CD14-positive monocyte (primary cell): ENCODE data around the gene SEC16A. TPM values are rescaled to one million over a fixed set of nuclear protein-coding genes. Genes with fewer than 3 reads are reported as not detected.

Source experiments
- DNase-seq, 3 donors: peaks; one replicate each; pipeline ENCODE4 v3.0.0-alpha.2; 2011 to 2022
- H2AFZ ChIP-seq: 2 replicates; pipeline ENCODE4 v1.6.0; 2012; ENCODE audit warnings: mild to moderate bottlenecking, low read depth, low read length, inconsistent platforms; ENCODE audit not compliant: insufficient read depth, poor library complexity, severe bottlenecking
- H3K27ac ChIP-seq, 2 donors: 1 replicate in 1 of 2; 2 replicates in 1 of 2; pipeline ENCODE4 v1.5.1; 2012 to 2013; ENCODE audit warnings: low read length in 2 of 2, control low read depth in 1 of 2, inconsistent platforms in 1 of 2, low read depth in 1 of 2, mild to moderate bottlenecking in 1 of 2
- H3K27me3 ChIP-seq, 2 donors: one replicate each; pipeline versions ENCODE4 v1.6.0 to v1.6.1; 2011 to 2013; ENCODE audit warnings: low read length in 2 of 2; ENCODE audit not compliant: control insufficient read depth in 2 of 2, insufficient read depth in 2 of 2
- H3K36me3 ChIP-seq, 2 donors: replicated peaks in 1 of 2; 1 replicate in 1 of 2; 2 replicates in 1 of 2; pipeline versions ENCODE4 v1.5.1 to v1.6.1; 2012 to 2013; ENCODE audit warnings: low read length in 2 of 2, control low read depth in 1 of 2, inconsistent platforms in 1 of 2, mild to moderate bottlenecking in 1 of 2; ENCODE audit not compliant: insufficient read depth in 2 of 2, control insufficient read depth in 1 of 2
- H3K4me1 ChIP-seq, 2 donors: 1 replicate in 1 of 2; 2 replicates in 1 of 2; pipeline versions ENCODE4 v1.5.1 to v1.6.1; 2012 to 2013; ENCODE audit warnings: low read length in 2 of 2, control low read depth in 1 of 2, inconsistent platforms in 1 of 2, mild to moderate bottlenecking in 1 of 2, moderate library complexity in 1 of 2; ENCODE audit not compliant: insufficient read depth in 2 of 2, control insufficient read depth in 1 of 2
- H3K4me2 ChIP-seq: replicated peaks from 2 replicates; pipeline ENCODE3; 2012; ENCODE audit warnings: low read length, moderate library complexity, mild to moderate bottlenecking; ENCODE audit not compliant: poor library complexity, severe bottlenecking; ENCODE audit errors: extremely low read depth
- H3K4me3 ChIP-seq, 3 experiments: fragments of 200-600 bp in 1 of 3; sonication (generic) in 1 of 3; replicated peaks in 1 of 3; 1 replicate in 2 of 3; 2 replicates in 1 of 3; pipeline ENCODE4 v1.5.1; 2011 to 2013; ENCODE audit warnings: low read length in 3 of 3, mild to moderate bottlenecking in 3 of 3, control low read depth in 2 of 3, low read depth in 2 of 3, inconsistent platforms in 1 of 3, moderate library complexity in 1 of 3
- H3K79me2 ChIP-seq: 2 replicates; pipeline ENCODE4 v1.6.0; 2012; ENCODE audit warnings: mild to moderate bottlenecking, control low read depth, inconsistent platforms, low read length, moderate library complexity; ENCODE audit not compliant: insufficient read depth
- H3K9ac ChIP-seq: 2 replicates; pipeline ENCODE4 v1.6.0; 2017; ENCODE audit warnings: low read length, mild to moderate bottlenecking; ENCODE audit not compliant: insufficient read depth, poor library complexity, severe bottlenecking
- H3K9me3 ChIP-seq, 2 donors: replicated peaks in 1 of 2; 1 replicate in 1 of 2; 2 replicates in 1 of 2; pipeline versions ENCODE4 v1.5.1 to v1.6.1; 2012 to 2013; ENCODE audit warnings: low read length in 2 of 2, control low read depth in 1 of 2; ENCODE audit not compliant: control insufficient read depth in 1 of 2, insufficient read depth in 1 of 2
- H4K20me1 ChIP-seq: 2 replicates; pipeline ENCODE4 v1.6.0; 2012; ENCODE audit warnings: mild to moderate bottlenecking, low read length, control low read depth, moderate library complexity; ENCODE audit not compliant: insufficient read depth
- H3K27ac Mint-ChIP-seq, 7 donors: one replicate each; pipeline ENCODE4 v1.8.0; 2020; ENCODE audit warnings: mild to moderate bottlenecking in 7 of 7, mixed read lengths in 7 of 7, moderate library complexity in 6 of 7, inconsistent platforms in 2 of 7
- H3K27me3 Mint-ChIP-seq, 3 donors: one replicate each; pipeline ENCODE4 v1.8.0; 2021 to 2022; ENCODE audit warnings: low read depth in 3 of 3, mild to moderate bottlenecking in 3 of 3, mixed read lengths in 3 of 3, moderate library complexity in 3 of 3, inconsistent platforms in 1 of 3
- H3K36me3 Mint-ChIP-seq, 2 donors: one replicate each; pipeline ENCODE4 v1.8.0; 2020; ENCODE audit warnings: mixed read lengths in 2 of 2, inconsistent platforms in 1 of 2, mild to moderate bottlenecking in 1 of 2
- H3K4me1 Mint-ChIP-seq: one replicate; pipeline ENCODE4 v1.8.0; 2020; ENCODE audit warnings: mild to moderate bottlenecking, mixed read lengths
- H3K4me3 Mint-ChIP-seq, 2 donors: one replicate each; pipeline ENCODE4 v1.8.0; 2020; ENCODE audit warnings: mild to moderate bottlenecking in 2 of 2, mixed read lengths in 2 of 2, moderate library complexity in 1 of 2
- H3K9me3 Mint-ChIP-seq, 7 donors: one replicate each; pipeline ENCODE4 v1.8.0; 2020 to 2022; ENCODE audit warnings: mixed read lengths in 7 of 7, mild to moderate bottlenecking in 6 of 7, moderate library complexity in 6 of 7, inconsistent platforms in 2 of 7
- WGBS: methylation state at CpG from one replicate; pipeline ENCODE4 v1.1.5; 2013; ENCODE audit warnings: missing lambda C conversion rate; ENCODE audit not compliant: insufficient coverage; 5-methylcytosine and 5-hydroxymethylcytosine counted together
- intact Hi-C, 2 donors: fragments of 100-400 bp; cut with micrococcal nuclease; formaldehyde crosslinking; loops; one replicate each; pipeline versions ENCODE4 v1.15.0 to v1.15.1; 2023
- polyA plus RNA-seq, 3 donors: library from polyadenylated mRNA; depleted of rRNA in 1 of 3; unstranded in 2 of 3; stranded (reverse) in 1 of 3; fragments of 300-500 nt in 2 of 3; fragments of >200 nt in 1 of 3; fragmentation: Illumina TruSeq in 2 of 3; gene quantifications; 1 replicate in 2 of 3; 2 replicates in 1 of 3; pipeline ENCODE4 v1.2.3, GENCODE V29; 2012 to 2021
- TF ChIP-seq, protein P1 (sequence below): fragments of 200-600 bp; IDR thresholded peaks from one replicate; pipeline ENCODE4 v1.8.0; 2022; ENCODE audit warnings: antibody characterized with exemption, mild to moderate bottlenecking

The SEC16A gene
- polyA plus RNA-seq, 3 donors, result 11.1 to 36.8 (median 19.1) TPM

DNA sequence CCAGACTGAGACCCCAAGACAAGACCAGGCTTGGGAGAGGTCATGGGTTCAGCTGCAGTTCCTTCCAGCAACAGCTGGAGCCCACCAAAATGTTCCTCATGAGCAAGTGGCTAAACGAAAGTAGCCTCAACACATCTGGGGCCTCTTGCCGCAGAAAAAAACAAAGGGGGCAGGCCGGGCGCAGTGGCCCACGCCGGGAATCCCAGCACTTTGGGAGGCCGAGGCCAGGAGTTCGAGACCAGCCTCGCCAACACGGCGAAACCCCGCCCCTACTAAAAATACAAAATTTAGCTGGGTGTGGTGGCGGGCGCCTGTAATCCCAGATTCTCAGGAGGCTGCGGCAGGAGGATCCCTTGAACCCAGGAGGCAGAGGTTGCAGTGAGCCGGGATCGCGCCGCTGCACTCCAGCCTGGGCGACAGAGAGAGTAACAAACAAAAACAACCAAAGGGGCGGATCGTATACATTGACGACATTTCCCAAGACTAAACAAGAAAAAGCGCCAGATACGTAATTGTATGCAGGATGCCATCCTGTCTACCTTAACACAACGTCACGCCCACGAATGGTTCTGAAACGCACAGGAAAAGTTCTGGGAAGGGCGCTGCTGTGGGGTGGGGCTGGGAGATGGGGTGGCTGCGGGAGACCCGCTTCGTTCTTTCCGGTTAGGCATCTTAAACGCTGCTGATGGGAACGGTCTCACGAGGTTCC, 44.8 kb downstream of the SEC16A start:
- H3K9me3 ChIP-seq, result no peaks in the 10 kb centered on the region
- Mint-ChIP-seq H3K9me3 (no peaks in the 10 kb centered on the region), H3K4me3 (peak overlapping the region; percentile 79 to 89), H3K36me3 (peaks cover 22 to 49% of the 10 kb centered on the region in 2 donors), H3K27ac (peak overlapping the region in 2 of 7 donors; percentile 42 to 58), H3K4me1 (peaks cover 25% of the 10 kb centered on the region), H3K27me3 (peaks cover 5 to 11% (median 6%) of the 10 kb centered on the region in 3 donors)
- H3K27me3 ChIP-seq, result peaks cover 0 to 4% of the 10 kb centered on the region in 2 donors
- WGBS, result 62% methylated on average over 28 of the region's 37 CpGs
- H2AFZ ChIP-seq, result peak overlapping the region; percentile 81
- TF ChIP-seq, protein P1, sequence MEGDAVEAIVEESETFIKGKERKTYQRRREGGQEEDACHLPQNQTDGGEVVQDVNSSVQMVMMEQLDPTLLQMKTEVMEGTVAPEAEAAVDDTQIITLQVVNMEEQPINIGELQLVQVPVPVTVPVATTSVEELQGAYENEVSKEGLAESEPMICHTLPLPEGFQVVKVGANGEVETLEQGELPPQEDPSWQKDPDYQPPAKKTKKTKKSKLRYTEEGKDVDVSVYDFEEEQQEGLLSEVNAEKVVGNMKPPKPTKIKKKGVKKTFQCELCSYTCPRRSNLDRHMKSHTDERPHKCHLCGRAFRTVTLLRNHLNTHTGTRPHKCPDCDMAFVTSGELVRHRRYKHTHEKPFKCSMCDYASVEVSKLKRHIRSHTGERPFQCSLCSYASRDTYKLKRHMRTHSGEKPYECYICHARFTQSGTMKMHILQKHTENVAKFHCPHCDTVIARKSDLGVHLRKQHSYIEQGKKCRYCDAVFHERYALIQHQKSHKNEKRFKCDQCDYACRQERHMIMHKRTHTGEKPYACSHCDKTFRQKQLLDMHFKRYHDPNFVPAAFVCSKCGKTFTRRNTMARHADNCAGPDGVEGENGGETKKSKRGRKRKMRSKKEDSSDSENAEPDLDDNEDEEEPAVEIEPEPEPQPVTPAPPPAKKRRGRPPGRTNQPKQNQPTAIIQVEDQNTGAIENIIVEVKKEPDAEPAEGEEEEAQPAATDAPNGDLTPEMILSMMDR, result no peak
- no peak for DNase-seq
- H3K79me2 ChIP-seq, result peaks cover 18% of the 10 kb centered on the region
- H3K36me3 ChIP-seq, result peaks cover 21 to 26% of the 10 kb centered on the region in 2 donors
- peaks cover 29% of the 10 kb centered on the region for H4K20me1 ChIP-seq
- peak overlapping the region in 2 of 3 experiments; percentile 19 to 84 for H3K4me3 ChIP-seq
- H3K27ac ChIP-seq, result no peak overlapping the region
- peak overlapping the region; percentile 84 for H3K9ac ChIP-seq
- peak overlapping the region; percentile 99 for H3K4me2 ChIP-seq
- intact Hi-C loops, result no loop called here
- H3K4me1 ChIP-seq, result peaks cover 23 to 27% of the 10 kb centered on the region in 2 donors

DNA sequence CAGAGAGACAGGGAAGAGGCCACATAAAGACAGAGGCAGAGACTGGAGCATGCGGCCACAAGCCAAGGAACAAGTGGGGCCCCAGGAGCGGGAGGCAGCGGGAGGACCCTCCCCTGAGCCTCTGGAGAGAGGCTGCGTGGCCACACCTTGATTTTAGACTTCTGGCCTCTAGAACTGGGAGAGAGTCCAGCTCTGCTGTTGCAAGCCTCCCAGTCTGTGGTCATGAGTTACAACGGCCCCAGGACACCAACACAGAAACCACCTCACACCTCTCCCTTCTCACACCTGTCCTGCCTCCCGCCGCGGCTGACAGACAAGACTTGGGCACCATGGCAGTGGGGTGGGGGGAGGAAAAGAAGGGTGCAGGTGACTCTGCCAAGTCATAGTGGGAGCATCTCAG, 45.4 kb downstream of the SEC16A start:
- Histone ChIP-seq H3K36me3 (peaks cover 15 to 26% of the 10 kb centered on the region in 2 donors), H4K20me1 (peaks cover 27% of the 10 kb centered on the region), H3K4me1 (peaks cover 23 to 27% of the 10 kb centered on the region in 2 donors), H2AFZ (no peak overlapping the region), H3K4me3 (peak overlapping the region in 1 of 3 experiments; percentile 84), H3K9me3 (no peaks in the 10 kb centered on the region), H3K79me2 (peaks cover 18% of the 10 kb centered on the region), H3K27me3 (peaks cover 0 to 4% of the 10 kb centered on the region in 2 donors), H3K27ac (no peak overlapping the region), H3K9ac (no peak overlapping the region), H3K4me2 (no peak overlapping the region)
- TF ChIP-seq, protein P1, result no peak
- Mint-ChIP-seq H3K4me1 (peaks cover 25% of the 10 kb centered on the region), H3K27ac (peak overlapping the region in 1 of 7 donors; percentile 45), H3K27me3 (peaks cover 5 to 11% (median 6%) of the 10 kb centered on the region in 3 donors), H3K36me3 (peaks cover 16 to 48% of the 10 kb centered on the region in 2 donors), H3K9me3 (no peaks in the 10 kb centered on the region), H3K4me3 (peak overlapping the region in 1 of 2 donors; percentile 21)
- DNase-seq, result no peak
- WGBS, result 65% methylated on average over 4 of the region's 8 CpGs
- intact Hi-C loops, result no loop called here
